ENCODE results near the gene PACSIN1. TPM values are rescaled to one million over a fixed set of nuclear protein-coding genes. Genes with fewer than 3 reads are reported as not detected.

Gene PACSIN1
- total and polyA plus RNA-seq, 2 experiments from 2014 or later, result 0.05 to 0.37 TPM

DNA sequence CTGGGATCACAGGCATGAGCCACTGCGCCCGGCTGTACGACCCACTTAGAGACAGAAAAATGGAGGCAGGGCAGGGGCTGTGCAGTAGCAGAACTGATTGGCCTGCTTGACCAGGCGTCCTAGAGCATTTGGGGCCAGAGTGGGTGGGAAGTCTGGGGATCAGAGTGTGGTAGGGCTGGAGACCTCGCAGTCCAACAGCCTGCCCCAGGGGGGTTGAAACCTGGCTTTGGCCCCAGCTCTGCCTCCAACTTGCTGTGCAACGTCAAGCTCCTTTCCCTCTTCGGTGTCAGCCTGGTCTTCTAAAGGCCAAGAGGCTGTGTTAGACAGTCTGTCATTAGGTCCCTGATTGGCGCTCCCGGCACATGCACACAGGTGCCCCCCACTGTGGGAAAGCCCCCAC is 105.5 kb downstream of the PACSIN1 start:
- Histone ChIP-seq H3K9me2 (replicated peaks; ENCODE audit: insufficient read depth) (no peaks in the 10 kb centered on the region), H3K4me1 (ENCODE audit: insufficient read depth) (no peaks in the 10 kb centered on the region), H3K27me3 (no peaks in the 10 kb centered on the region), H2AFZ (no peak overlapping the region), H3K9me3 (ENCODE audit: low read depth) (no peaks in the 10 kb centered on the region), H3K4me2 (no peak overlapping the region), H3K27ac (no peak overlapping the region), H3K79me2 (no peaks in the 10 kb centered on the region), H4K20me1 (ENCODE audit: insufficient read depth, poor library complexity, severe bottlenecking) (no peaks in the 10 kb centered on the region), H3K36me3 (replicated peaks; ENCODE audit: insufficient read depth, low read depth) (no peaks in the 10 kb centered on the region), H3K4me3 (no peak overlapping the region)
- 87% methylated on average over 8 of the region's 9 CpGs for WGBS (ENCODE audit: low lambda C conversion rate, missing lambda C conversion rate)
- TF ChIP-seq EZH2phosphoT487 (IDR thresholded peaks at IDR 0.05; ENCODE audit: low read depth, severe bottlenecking, unreplicated experiment), result no peak
- no peak for TF ChIP-seq EZH2 (IDR thresholded peaks at IDR 0.05; ENCODE audit: borderline replicate concordance)
- no peak for TF ChIP-seq CTCF (IDR thresholded peaks at IDR 0.05; ENCODE audit: poor library complexity)
- no peak for DNase-seq (ENCODE audit: low spot score)

DNA sequence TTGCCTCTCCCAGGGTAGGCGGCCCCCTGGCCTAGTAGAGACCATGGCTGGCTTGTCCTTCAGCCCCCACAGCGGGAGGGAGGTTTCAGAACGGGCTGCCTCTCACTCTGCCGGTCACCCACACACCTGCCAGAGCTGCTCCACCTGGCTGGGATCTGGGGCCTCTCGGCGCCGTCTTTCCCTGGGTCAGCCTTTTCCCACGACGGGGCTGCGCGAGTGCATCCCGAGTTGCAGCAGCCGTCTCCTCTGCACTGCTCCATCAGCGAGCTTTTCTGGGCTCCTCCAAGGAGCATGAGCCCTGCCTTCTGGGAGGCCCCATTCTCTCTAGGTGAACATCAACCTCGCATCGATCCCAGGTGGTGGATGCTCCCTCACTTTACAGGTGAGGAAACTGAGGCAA is 106.1 kb downstream of the PACSIN1 start:
- Histone ChIP-seq H3K4me3 (no peak overlapping the region), H3K79me2 (no peaks in the 10 kb centered on the region), H3K36me3 (replicated peaks; ENCODE audit: insufficient read depth, low read depth) (no peaks in the 10 kb centered on the region), H3K4me2 (no peak overlapping the region), H3K27ac (no peak overlapping the region), H3K4me1 (ENCODE audit: insufficient read depth) (no peaks in the 10 kb centered on the region), H3K9me2 (replicated peaks; ENCODE audit: insufficient read depth) (no peaks in the 10 kb centered on the region), H3K9me3 (ENCODE audit: low read depth) (no peaks in the 10 kb centered on the region), H4K20me1 (ENCODE audit: insufficient read depth, poor library complexity, severe bottlenecking) (no peaks in the 10 kb centered on the region), H2AFZ (no peak overlapping the region), H3K27me3 (no peaks in the 10 kb centered on the region)
- WGBS (ENCODE audit: low lambda C conversion rate, missing lambda C conversion rate), result 83% methylated on average over 16 of the region's 16 CpGs
- TF ChIP-seq EZH2phosphoT487 (IDR thresholded peaks at IDR 0.05; ENCODE audit: low read depth, severe bottlenecking, unreplicated experiment) (no peak), EZH2 (IDR thresholded peaks at IDR 0.05; ENCODE audit: borderline replicate concordance) (no peak), CTCF (IDR thresholded peaks at IDR 0.05; ENCODE audit: poor library complexity) (no peak)
- DNase-seq (ENCODE audit: low spot score), result no peak

DNA sequence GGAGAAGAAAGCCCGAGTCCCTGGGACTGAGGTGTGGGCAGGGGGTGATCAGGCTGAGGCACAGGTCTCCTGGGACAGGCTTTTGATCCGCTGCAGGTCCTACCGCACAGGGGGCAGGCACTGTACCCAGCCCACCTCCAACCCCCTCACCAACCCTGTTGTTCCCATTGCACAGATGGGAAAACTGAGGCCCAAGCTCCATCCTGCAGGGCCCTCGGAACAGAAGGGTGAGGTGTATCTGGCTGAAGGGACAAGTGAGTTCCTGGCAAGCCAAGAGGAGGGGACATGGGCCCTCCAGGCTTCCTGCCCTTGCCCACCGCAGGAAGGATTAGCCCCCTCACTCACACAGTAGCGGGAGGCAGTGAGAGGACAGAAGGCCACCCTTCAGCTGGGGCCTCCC is 106.7 kb downstream of the PACSIN1 start:
- Histone ChIP-seq H3K36me3 (replicated peaks; ENCODE audit: insufficient read depth, low read depth) (no peaks in the 10 kb centered on the region), H3K4me2 (no peak overlapping the region), H3K9me3 (ENCODE audit: low read depth) (no peaks in the 10 kb centered on the region), H4K20me1 (ENCODE audit: insufficient read depth, poor library complexity, severe bottlenecking) (no peaks in the 10 kb centered on the region), H3K4me1 (ENCODE audit: insufficient read depth) (no peaks in the 10 kb centered on the region), H3K27ac (no peak overlapping the region), H3K79me2 (no peaks in the 10 kb centered on the region), H3K4me3 (no peak overlapping the region), H3K27me3 (no peaks in the 10 kb centered on the region), H3K9me2 (replicated peaks; ENCODE audit: insufficient read depth) (no peaks in the 10 kb centered on the region), H2AFZ (no peak overlapping the region)
- no peak for DNase-seq (ENCODE audit: low spot score)
- TF ChIP-seq CTCF (IDR thresholded peaks at IDR 0.05; ENCODE audit: poor library complexity), result no peak
- TF ChIP-seq EZH2 (IDR thresholded peaks at IDR 0.05; ENCODE audit: borderline replicate concordance), result no peak
- no peak for TF ChIP-seq EZH2phosphoT487 (IDR thresholded peaks at IDR 0.05; ENCODE audit: low read depth, severe bottlenecking, unreplicated experiment)
- WGBS (ENCODE audit: low lambda C conversion rate, missing lambda C conversion rate), result 94% methylated on average over 6 of the region's 6 CpGs

All from hepatocyte (in vitro differentiated cells).